Keratinocyte (primary cell): ENCODE results near the gene HIVEP1. TPM values are rescaled to one million over a fixed set of nuclear protein-coding genes. Genes with fewer than 3 reads are reported as not detected.

Experiments used
- DNase-seq: peaks from one replicate; pipeline ENCODE4 v3.0.0-alpha.2; 2011; ENCODE audit warnings: low read depth, missing footprints, low spot score
- FAIRE-seq: peaks from 2 replicates; lab custom pipeline; 2011; peaks lifted over from hg19 to GRCh38; lab: Jason Lieb, UNC
- H2AFZ ChIP-seq: 2 replicates; pipeline ENCODE4 v1.6.0; 2012; ENCODE audit warnings: low read length, control low read depth, inconsistent platforms; ENCODE audit not compliant: control insufficient read depth
- H3K27ac ChIP-seq: 2 replicates; pipeline ENCODE4 v1.5.1; 2011; ENCODE audit warnings: low read length; ENCODE audit not compliant: control insufficient read depth, insufficient read depth
- H3K27me3 ChIP-seq: 3 replicates; pipeline ENCODE4 v1.6.0; 2011; ENCODE audit warnings: low read length; ENCODE audit not compliant: control insufficient read depth, insufficient read depth; ENCODE audit errors: extremely low read depth
- H3K36me3 ChIP-seq, 2 experiments: 2 replicates in 1 of 2; 3 replicates in 1 of 2; pipeline ENCODE4 v1.5.1; 2011; ENCODE audit warnings: low read length in 2 of 2, mild to moderate bottlenecking in 1 of 2; ENCODE audit not compliant: control insufficient read depth in 2 of 2, insufficient read depth in 2 of 2; ENCODE audit errors: extremely low read depth in 1 of 2
- H3K4me1 ChIP-seq: 3 replicates; pipeline ENCODE4 v1.5.1; 2011; ENCODE audit warnings: low read length; ENCODE audit not compliant: control insufficient read depth, insufficient read depth; ENCODE audit errors: extremely low read depth
- H3K4me2 ChIP-seq: 3 replicates; pipeline ENCODE4 v1.6.0; 2011; ENCODE audit warnings: low read depth, low read length; ENCODE audit not compliant: control insufficient read depth, insufficient read depth; ENCODE audit errors: extremely low read depth
- H3K4me3 ChIP-seq, 3 experiments: fragments of 200-600 bp in 1 of 3; sonication (generic) in 1 of 3; 2 replicates in 2 of 3; 3 replicates in 1 of 3; pipeline ENCODE4 v1.5.1; 2011 to 2016; ENCODE audit warnings: low read length in 3 of 3, mild to moderate bottlenecking in 3 of 3, control low read depth in 2 of 3, inconsistent platforms in 1 of 3, low read depth in 1 of 3, mixed read lengths in 1 of 3, mixed run types in 1 of 3, moderate library complexity in 1 of 3; ENCODE audit not compliant: control insufficient read depth in 2 of 3, insufficient read depth in 2 of 3; ENCODE audit errors: extremely low read depth in 1 of 3
- H3K79me2 ChIP-seq: 2 replicates; pipeline ENCODE4 v1.6.0; 2012; ENCODE audit warnings: low read length; ENCODE audit not compliant: control insufficient read depth, insufficient read depth
- H3K9ac ChIP-seq: 3 replicates; pipeline ENCODE4 v1.6.0; 2011; ENCODE audit warnings: low read length; ENCODE audit not compliant: control insufficient read depth, insufficient read depth; ENCODE audit errors: extremely low read depth
- H3K9me1 ChIP-seq: 3 replicates; pipeline ENCODE4 v1.6.0; 2011; ENCODE audit warnings: low read length; ENCODE audit not compliant: control insufficient read depth, insufficient read depth; ENCODE audit errors: extremely low read depth
- H3K9me3 ChIP-seq: 2 replicates; pipeline ENCODE4 v1.5.1; 2012; ENCODE audit warnings: low read depth, low read length; ENCODE audit not compliant: control insufficient read depth
- H4K20me1 ChIP-seq: 3 replicates; pipeline ENCODE4 v1.6.0; 2011; ENCODE audit warnings: low read length; ENCODE audit not compliant: control insufficient read depth, insufficient read depth; ENCODE audit errors: extremely low read depth
- EZH2 ChIP-seq: IDR thresholded peaks from one replicate; pipeline ENCODE4 v1.6.1; 2012; ENCODE audit warnings: inconsistent platforms, mild to moderate bottlenecking, low read length, moderate library complexity
- dilution Hi-C: fragments of 300-500 bp; cut with MboI; formaldehyde crosslinking; loops from one replicate; pipeline ENCODE4 v1.7.0; 2020; ENCODE audit warnings: low sequenced_read_pairs; ENCODE audit not compliant: extremely low pct_ligation_motif_present
- polyA plus RNA-seq, 5 experiments: library from polyadenylated mRNA; depleted of rRNA in 3 of 5; stranded (reverse) in 3 of 5; stranded (forward) in 1 of 5; unstranded in 1 of 5; fragments of >200 nt; gene quantifications; 1 replicate in 1 of 5; 2 replicates in 3 of 5; 3 replicates in 1 of 5; pipeline versions ENCODE4 v1.2.1 to v1.2.3, GENCODE V29; 2011 to 2012; ENCODE audit warnings: missing spikeins in 2 of 5, low read depth in 1 of 5, low replicate concordance in 1 of 5
- TF ChIP-seq, protein P1 (sequence below), 3 experiments: IDR thresholded peaks in 1 of 3; conservative IDR thresholded peaks in 1 of 3; optimal IDR thresholded peaks in 1 of 3; 2 replicates in 2 of 3; 3 replicates in 1 of 3; pipeline versions ENCODE3 to v1.5.1; 2011; ENCODE audit warnings: low read length in 3 of 3, mild to moderate bottlenecking in 3 of 3, moderate library complexity in 2 of 3, control low read depth in 1 of 3, inconsistent platforms in 1 of 3; ENCODE audit not compliant: insufficient read depth in 2 of 3; ENCODE audit errors: extremely low read depth in 1 of 3

The HIVEP1 gene
- polyA plus RNA-seq, 1 donor (not counting 4 experiments of a cell fraction or from before 2014, with no cell fraction given) = 13.7 TPM

DNA sequence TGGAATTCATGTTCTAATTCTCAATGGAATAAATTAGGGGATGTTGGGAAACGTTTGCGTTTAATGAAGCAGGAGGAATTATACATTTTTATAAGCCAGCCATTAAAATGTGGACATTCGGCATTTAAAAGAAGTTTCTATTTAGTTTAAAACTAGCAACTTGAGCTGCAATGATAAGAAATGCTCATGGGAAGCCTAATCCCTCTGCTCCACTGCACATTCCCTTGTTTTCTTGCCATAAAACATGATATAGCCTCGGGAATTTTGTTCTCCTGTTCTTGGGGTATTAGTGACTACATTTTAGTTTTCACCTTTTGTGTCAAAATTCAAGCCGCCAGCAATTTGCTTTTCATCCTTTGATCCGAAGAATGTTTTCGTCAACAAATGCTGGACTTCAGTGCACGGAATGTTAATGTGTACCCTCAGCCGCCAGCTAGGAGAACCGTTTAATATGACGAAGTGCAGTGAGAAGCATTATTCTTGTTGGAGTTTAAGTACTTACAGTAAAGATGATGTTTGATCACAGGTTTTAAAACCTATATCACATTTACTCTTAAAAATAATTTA, 137.9 kb downstream of the HIVEP1 start:
- H3K79me2 ChIP-seq = no peaks in the 10 kb centered on the region
- no peak for TF ChIP-seq EZH2
- TF ChIP-seq, protein P1, sequence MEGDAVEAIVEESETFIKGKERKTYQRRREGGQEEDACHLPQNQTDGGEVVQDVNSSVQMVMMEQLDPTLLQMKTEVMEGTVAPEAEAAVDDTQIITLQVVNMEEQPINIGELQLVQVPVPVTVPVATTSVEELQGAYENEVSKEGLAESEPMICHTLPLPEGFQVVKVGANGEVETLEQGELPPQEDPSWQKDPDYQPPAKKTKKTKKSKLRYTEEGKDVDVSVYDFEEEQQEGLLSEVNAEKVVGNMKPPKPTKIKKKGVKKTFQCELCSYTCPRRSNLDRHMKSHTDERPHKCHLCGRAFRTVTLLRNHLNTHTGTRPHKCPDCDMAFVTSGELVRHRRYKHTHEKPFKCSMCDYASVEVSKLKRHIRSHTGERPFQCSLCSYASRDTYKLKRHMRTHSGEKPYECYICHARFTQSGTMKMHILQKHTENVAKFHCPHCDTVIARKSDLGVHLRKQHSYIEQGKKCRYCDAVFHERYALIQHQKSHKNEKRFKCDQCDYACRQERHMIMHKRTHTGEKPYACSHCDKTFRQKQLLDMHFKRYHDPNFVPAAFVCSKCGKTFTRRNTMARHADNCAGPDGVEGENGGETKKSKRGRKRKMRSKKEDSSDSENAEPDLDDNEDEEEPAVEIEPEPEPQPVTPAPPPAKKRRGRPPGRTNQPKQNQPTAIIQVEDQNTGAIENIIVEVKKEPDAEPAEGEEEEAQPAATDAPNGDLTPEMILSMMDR (optimal IDR thresholded peaks at IDR 0.05 in 1 of 3, IDR thresholded peaks at IDR 0.05 in 1 of 3, conservative IDR thresholded peaks at IDR 0.05 in 1 of 3; ENCODE audit: extremely low read depth in 1 of 3, insufficient read depth in 2 of 3, low read length in 3 of 3) = no peak
- no peak overlapping the region for H2AFZ ChIP-seq
- no peaks in the 10 kb centered on the region for H3K9me1 ChIP-seq
- no peaks in the 10 kb centered on the region for H3K36me3 ChIP-seq
- H3K4me2 ChIP-seq = no peak overlapping the region
- H3K4me3 ChIP-seq = no peak overlapping the region
- peaks cover 15% of the 10 kb centered on the region for H3K4me1 ChIP-seq
- DNase-seq = no peak
- H3K27me3 ChIP-seq = no peaks in the 10 kb centered on the region
- FAIRE-seq = no peak
- no peak overlapping the region for H3K9ac ChIP-seq
- no peak overlapping the region for H3K27ac ChIP-seq
- dilution Hi-C loops = no loop called here
- no peaks in the 10 kb centered on the region for H4K20me1 ChIP-seq
- H3K9me3 ChIP-seq = no peaks in the 10 kb centered on the region

DNA sequence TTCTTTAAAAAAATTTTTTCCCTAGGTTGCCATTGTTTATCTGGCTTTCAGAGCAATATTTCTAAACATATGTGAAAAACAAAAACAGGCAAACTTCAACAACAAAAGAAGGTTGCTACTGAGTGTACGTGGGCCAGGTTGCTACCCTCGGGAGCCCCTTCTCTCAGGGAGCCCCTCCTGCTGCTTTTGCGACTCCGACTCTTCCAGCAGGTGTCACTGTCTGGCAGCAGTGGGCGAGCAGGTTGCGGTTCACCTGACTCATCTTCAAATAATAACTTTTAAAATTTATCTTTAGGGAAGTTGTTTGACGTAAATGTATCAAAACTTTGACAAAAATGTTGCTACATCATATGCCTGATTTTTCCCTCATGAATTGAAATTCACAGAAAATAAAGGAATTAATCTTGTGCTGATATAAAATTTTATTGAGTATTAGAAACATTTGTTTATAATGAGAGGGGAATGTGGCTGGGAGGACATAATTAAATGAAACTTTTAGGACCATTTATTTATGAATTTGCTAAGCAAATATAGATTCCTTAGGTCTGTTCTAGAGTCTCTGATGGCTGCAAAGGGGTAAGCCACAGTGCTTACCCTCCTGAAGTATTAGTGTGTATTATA, 138.8 kb downstream of the HIVEP1 start:
- H3K4me3 ChIP-seq = no peak overlapping the region
- no peak for DNase-seq
- no peak overlapping the region for H3K27ac ChIP-seq

More for the DNA sequence above, 138.8 kb downstream of the HIVEP1 start:
- no peak for FAIRE-seq
- Histone ChIP-seq H2AFZ (no peak overlapping the region), H3K79me2 (no peaks in the 10 kb centered on the region), H3K36me3 (no peaks in the 10 kb centered on the region), H3K4me1 (peaks cover 15% of the 10 kb centered on the region), H3K9me3 (no peaks in the 10 kb centered on the region), H3K9me1 (no peaks in the 10 kb centered on the region), H3K27me3 (no peaks in the 10 kb centered on the region), H3K4me2 (no peak overlapping the region), H3K9ac (no peak overlapping the region), H4K20me1 (no peaks in the 10 kb centered on the region)
- no peak for TF ChIP-seq EZH2
- TF ChIP-seq, protein P1 (optimal IDR thresholded peaks at IDR 0.05 in 1 of 3, IDR thresholded peaks at IDR 0.05 in 1 of 3, conservative IDR thresholded peaks at IDR 0.05 in 1 of 3; ENCODE audit: extremely low read depth in 1 of 3, insufficient read depth in 2 of 3, low read length in 3 of 3) = peak; percentile 80 to 87 (median 82)
- dilution Hi-C loops = no loop called here
